GM18858 (cell line): ENCODE data around the gene USP44.
"Not testable (repeated sequence)": the region's sequence is repeated elsewhere in the genome, so short reads cannot be mapped to it uniquely, and the experiment has no call there.

Experiments used
- ATAC-seq: cut with Tn5 transposase; IDR thresholded peaks from one replicate; pipeline ENCODE4 v1.9.1; 2021; ENCODE audit not compliant: unreplicated experiment

The USP44 gene

GRCh38 chr12:95551305-95551704 is at the start of gene USP44:
Gene USP44 (minus strand): TSS chr12:95551476. CDS start chr12:95534256, 17,220 bp downstream.
- ATAC-seq, result no peak

- ATAC-seq, result no peak
Observed at GRCh38 chr12:95600567-95600966, 49.3 kb upstream of the USP44 start.

GRCh38 chr12:95599880-95600279 is 48.6 kb upstream of the USP44 start:
- no peak for ATAC-seq

GRCh38 chr12:95594136-95594535 is 42.9 kb upstream of the USP44 start:
- ATAC-seq, result no peak

- ATAC-seq, result no peak
Observed at GRCh38 chr12:95593266-95593871, 42.1 kb upstream of the USP44 start.

- ATAC-seq, result no peak
Observed at GRCh38 chr12:95591731-95592130, 40.5 kb upstream of the USP44 start.

GRCh38 chr12:95590775-95591174 is 39.5 kb upstream of the USP44 start:
- no peak for ATAC-seq

- no peak for ATAC-seq
Observed at GRCh38 chr12:95583933-95584332, 32.7 kb upstream of the USP44 start.

- no peak for ATAC-seq
Observed at GRCh38 chr12:95582230-95583058, 31.2 kb upstream of the USP44 start.

- no peak for ATAC-seq
Observed at GRCh38 chr12:95577820-95578219, 26.5 kb upstream of the USP44 start.

GRCh38 chr12:95574799-95575452 is 23.6 kb upstream of the USP44 start:
- ATAC-seq, result no peak

GRCh38 chr12:95573951-95574576 is 22.8 kb upstream of the USP44 start:
- ATAC-seq, result no peak

GRCh38 chr12:95571369-95571768 is 20.1 kb upstream of the USP44 start:
- ATAC-seq, result no peak

- not testable (repeated sequence) for ATAC-seq
Observed at GRCh38 chr12:95568045-95568444, 16.8 kb upstream of the USP44 start.

GRCh38 chr12:95557625-95558024 is 6.3 kb upstream of the USP44 start:
- no peak for ATAC-seq

GRCh38 chr12:95554532-95555071 is 3.3 kb upstream of the USP44 start:
- ATAC-seq, result no peak

GRCh38 chr12:95553197-95553943 is 2.1 kb upstream of the USP44 start:
- ATAC-seq, result no peak

- ATAC-seq, result no peak
Observed at GRCh38 chr12:95551913-95552516, 739 bp upstream of the USP44 start.

GRCh38 chr12:95549392-95550084 is 1.7 kb downstream of the USP44 start:
- no peak for ATAC-seq
